NT2/D1 (cell line): ENCODE data around the gene MARCKS.

Experiments
- SUZ12 ChIP-seq: IDR thresholded peaks from 2 replicates; pipeline ENCODE4 v1.6.1; 2011; ENCODE audit not compliant: insufficient read length, insufficient read depth; ENCODE audit errors: extremely low read depth
- YY1 ChIP-seq: IDR thresholded peaks from 2 replicates; pipeline ENCODE4 v1.6.1; 2011; ENCODE audit not compliant: insufficient read length, insufficient read depth
- ZNF274 ChIP-seq: IDR thresholded peaks from 2 replicates; pipeline ENCODE4 v1.6.1; 2011; ENCODE audit warnings: mild to moderate bottlenecking, low read depth, low read length

GRCh38 chr6:113879186-113880096, 22.3 kb downstream of the MARCKS start:
- no peak for TF ChIP-seq YY1
- TF ChIP-seq ZNF274: no peak
- no peak for TF ChIP-seq SUZ12
